MM.1S (cell line): ENCODE data around the gene EIF4E1B.

Experiments used
- DNase-seq: peaks from one replicate; pipeline ENCODE4 v3.0.0-alpha.2; 2015
- H2AFZ ChIP-seq: fragments of 300-600 bp; sonication (generic); 2 replicates; pipeline ENCODE4 v1.6.0; 2016; ENCODE audit warnings: antibody characterized with exemption, low read length
- H3F3A ChIP-seq: fragments of 300-600 bp; sonication (generic); 2 replicates; pipeline ENCODE4 v1.6.1; 2016; ENCODE audit warnings: mild to moderate bottlenecking, antibody characterized with exemption, low read length, moderate library complexity, mixed read lengths; ENCODE audit not compliant: insufficient read depth
- H3K27ac ChIP-seq: fragments of 300-600 bp; sonication (generic); 2 replicates; pipeline ENCODE4 v1.5.1; 2016; ENCODE audit warnings: mild to moderate bottlenecking, low read length
- H3K27me3 ChIP-seq: fragments of 300-600 bp; sonication (generic); replicated peaks from 2 replicates; pipeline ENCODE4 v1.6.0; 2016; ENCODE audit warnings: low read length; ENCODE audit not compliant: insufficient read depth
- H3K36me3 ChIP-seq: fragments of 300-600 bp; sonication (generic); replicated peaks from 2 replicates; pipeline ENCODE4 v1.6.1; 2016; ENCODE audit warnings: mild to moderate bottlenecking, low read length, mixed read lengths; ENCODE audit not compliant: insufficient read depth
- H3K4me1 ChIP-seq: fragments of 300-600 bp; sonication (generic); 2 replicates; pipeline ENCODE4 v1.6.1; 2016; ENCODE audit warnings: low read length, mixed read lengths
- H3K4me2 ChIP-seq: fragments of 300-600 bp; sonication (generic); 2 replicates; pipeline ENCODE4 v1.6.0; 2016; ENCODE audit warnings: low read depth, low read length
- H3K4me3 ChIP-seq: fragments of 300-600 bp; sonication (generic); 2 replicates; pipeline ENCODE4 v1.5.1; 2016; ENCODE audit warnings: low read length, mixed read lengths
- H3K79me2 ChIP-seq: fragments of 300-600 bp; sonication (generic); 2 replicates; pipeline ENCODE4 v1.6.1; 2016; ENCODE audit warnings: mixed run types, low read length, mixed read lengths
- H3K9ac ChIP-seq: fragments of 300-600 bp; sonication (generic); 2 replicates; pipeline ENCODE4 v1.6.1; 2016; ENCODE audit warnings: low read length, mixed read lengths
- H3K9me2 ChIP-seq: fragments of 300-600 bp; sonication (generic); replicated peaks from 2 replicates; pipeline ENCODE4 v1.6.1; 2016; ENCODE audit warnings: mild to moderate bottlenecking, low read length, mixed read lengths; ENCODE audit not compliant: insufficient read depth
- H3K9me3 ChIP-seq: fragments of 300-600 bp; sonication (generic); replicated peaks from 2 replicates; pipeline ENCODE4 v1.6.1; 2016; ENCODE audit warnings: mild to moderate bottlenecking, low read length, mixed read lengths; ENCODE audit not compliant: insufficient read depth
- H4K20me1 ChIP-seq: fragments of 300-600 bp; sonication (generic); 2 replicates; pipeline ENCODE4 v1.6.1; 2016; ENCODE audit warnings: mild to moderate bottlenecking, low read length, moderate library complexity, mixed read lengths; ENCODE audit not compliant: insufficient read depth
- CTCF ChIP-seq: fragments of 300-600 bp; sonication (generic); IDR thresholded peaks from 2 replicates; pipeline ENCODE4 v1.5.1; 2016; ENCODE audit warnings: antibody characterized with exemption, low read length, mixed read lengths
- EZH2 ChIP-seq: fragments of 300-600 bp; sonication (generic); optimal IDR thresholded peaks from 2 replicates; pipeline ENCODE3; 2017; ENCODE audit warnings: low read depth, mild to moderate bottlenecking, antibody characterized with exemption, low read length, mixed read lengths
- EZH2phosphoT487 ChIP-seq: fragments of 300-600 bp; sonication (generic); IDR thresholded peaks from 2 replicates; pipeline ENCODE4 v1.6.1; 2018; ENCODE audit warnings: antibody characterized with exemption, low read length

Gene EIF4E1B

GRCh38 chr5:176609724-176610434, 20.6 kb upstream of the EIF4E1B start, which contains the start of gene GPRIN1:
GPRIN1 (minus strand) TSS chr5:176610156; CDS start chr5:176599834, 10,322 bp downstream.
- TF ChIP-seq EZH2, result no peak
- peak; percentile 25; the same call in 1 of the 2 replicates for TF ChIP-seq CTCF
- Histone ChIP-seq H3K9me2 (no peaks in the 10 kb centered on the region), H3K4me1 (peaks cover 23% of the 10 kb centered on the region), H3K9ac (peak within 1 kb of the TSS; percentile 27; the same call in 1 of the 2 replicates), H3K4me3 (peak within 1 kb of the TSS; percentile 72), H3K36me3 (no peaks in the 10 kb centered on the region), H4K20me1 (no peaks in the 10 kb centered on the region), H3K27me3 (peaks cover 29% of the 10 kb centered on the region), H3F3A (0 out of 2 replicates have a peak, but pooled peaks cover 4% of the 10 kb centered on the region), H2AFZ (peak within 1 kb of the TSS; percentile 83), H3K79me2 (peaks cover 3% of the 10 kb centered on the region; the same call in 1 of the 2 replicates), H3K27ac (no peak within 1 kb of the TSS), H3K4me2 (peak within 1 kb of the TSS; percentile 88), H3K9me3 (no peaks in the 10 kb centered on the region)
- DNase-seq, result peak; percentile 74

GRCh38 chr5:176610435-176610773, 20.1 kb upstream of the EIF4E1B start:
- peak overlapping the region; percentile 72 for H3K4me3 ChIP-seq
- H3K79me2 ChIP-seq, result peaks cover 3% of the 10 kb centered on the region; the same call in 1 of the 2 replicates
- peaks cover 32% of the 10 kb centered on the region for H3K27me3 ChIP-seq
- DNase-seq, result no peak
- no peaks in the 10 kb centered on the region for H3K9me2 ChIP-seq
- H4K20me1 ChIP-seq, result no peaks in the 10 kb centered on the region
- peak overlapping the region; percentile 88 for H3K4me2 ChIP-seq
- H3K27ac ChIP-seq, result no peak overlapping the region
- TF ChIP-seq EZH2phosphoT487, result no peak
- no peak for TF ChIP-seq EZH2
- no peak for TF ChIP-seq CTCF
- peak overlapping the region; percentile 83 for H2AFZ ChIP-seq
- H3K36me3 ChIP-seq, result no peaks in the 10 kb centered on the region
- peak overlapping the region; percentile 27; the same call in 1 of the 2 replicates for H3K9ac ChIP-seq
- H3K9me3 ChIP-seq, result no peaks in the 10 kb centered on the region
- peaks cover 23% of the 10 kb centered on the region for H3K4me1 ChIP-seq
- H3F3A ChIP-seq, result 0 out of 2 replicates have a peak, but pooled peaks cover 4% of the 10 kb centered on the region

GRCh38 chr5:176611435-176611834, 19.0 kb upstream of the EIF4E1B start:
- DNase-seq, result peak; percentile 68
- H3F3A ChIP-seq, result 0 out of 2 replicates have a peak, but pooled peaks cover 4% of the 10 kb centered on the region
- peaks cover 3% of the 10 kb centered on the region; the same call in 1 of the 2 replicates for H3K79me2 ChIP-seq
- H2AFZ ChIP-seq, result no peak overlapping the region
- peaks cover 42% of the 10 kb centered on the region for H3K27me3 ChIP-seq
- no peaks in the 10 kb centered on the region for H3K9me3 ChIP-seq
- H3K4me3 ChIP-seq, result no peak overlapping the region
- H3K4me1 ChIP-seq, result peaks cover 23% of the 10 kb centered on the region
- H3K36me3 ChIP-seq, result no peaks in the 10 kb centered on the region
- H3K27ac ChIP-seq, result no peak overlapping the region
- no peak overlapping the region for H3K9ac ChIP-seq
- H3K4me2 ChIP-seq, result no peak overlapping the region
- no peaks in the 10 kb centered on the region for H4K20me1 ChIP-seq
- H3K9me2 ChIP-seq, result no peaks in the 10 kb centered on the region
- TF ChIP-seq EZH2, result no peak
- no peak for TF ChIP-seq EZH2phosphoT487
- TF ChIP-seq CTCF, result no peak
